Chondrocyte (in vitro differentiated cells): Measurements from ENCODE around the gene ESR1. TPM values are rescaled to one million over a fixed set of nuclear protein-coding genes. Genes with fewer than 3 reads are reported as not detected.

Source experiments
- DNase-seq: peaks from one replicate; pipeline ENCODE4 v3.0.0; 2021; ENCODE audit warnings: mixed read lengths, low spot score
- H3K27ac Mint-ChIP-seq: one replicate; pipeline ENCODE4 v1.8.0; 2021; ENCODE audit warnings: mild to moderate bottlenecking, moderate library complexity, mixed read lengths; ENCODE audit not compliant: unreplicated experiment
- H3K27me3 Mint-ChIP-seq: 2 replicates; pipeline ENCODE4 v1.8.0; 2021; ENCODE audit warnings: low read depth, mixed read lengths
- H3K36me3 Mint-ChIP-seq: 2 replicates; pipeline ENCODE4 v1.8.0; 2021; ENCODE audit warnings: low read depth, mixed read lengths
- H3K4me1 Mint-ChIP-seq: 2 replicates; pipeline ENCODE4 v1.8.0; 2021; ENCODE audit warnings: low read depth, mild to moderate bottlenecking, mixed read lengths
- H3K4me3 Mint-ChIP-seq: one replicate; pipeline ENCODE4 v1.8.0; 2021; ENCODE audit warnings: mild to moderate bottlenecking, moderate library complexity, mixed read lengths; ENCODE audit not compliant: unreplicated experiment
- H3K9me3 Mint-ChIP-seq: 2 replicates; pipeline ENCODE4 v1.8.0; 2021; ENCODE audit warnings: low read depth, mixed read lengths
- total RNA-seq: library from RNA; stranded (reverse); gene quantifications from 3 replicates; pipeline ENCODE4 v1.2.1, GENCODE V29; 2021
- TF ChIP-seq, protein P1 (sequence below): fragments of 200-600 bp; sonication (generic); IDR thresholded peaks from 2 replicates; pipeline ENCODE4 v1.5.0; 2021; ENCODE audit warnings: antibody characterized with exemption, mild to moderate bottlenecking, moderate library complexity

ESR1 gene
- total RNA-seq, 1 donor from 2014 or later, result not detected

DNA sequence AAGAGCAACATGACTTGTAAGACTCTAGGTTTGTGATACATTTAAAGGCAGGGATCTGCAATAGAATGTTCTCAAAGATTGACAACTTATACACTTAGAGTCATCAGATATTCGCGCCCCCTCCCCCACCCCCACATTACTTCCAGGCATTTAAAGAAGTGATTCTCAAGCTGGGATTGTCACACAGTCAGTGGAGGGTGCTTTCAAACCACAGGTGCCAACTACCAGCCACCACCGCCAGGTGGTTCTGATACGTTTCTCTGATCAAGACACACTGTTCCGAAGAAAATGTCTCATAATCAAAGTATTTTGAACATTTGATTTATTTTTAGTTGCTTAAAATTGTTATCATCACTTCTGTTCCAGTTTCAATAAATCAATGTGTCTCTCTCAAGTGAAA lies 357.5 kb downstream of the ESR1 start:
- no peaks in the 10 kb centered on the region for H3K9me3 Mint-ChIP-seq
- H3K4me3 Mint-ChIP-seq, result no peak overlapping the region
- H3K27ac Mint-ChIP-seq, result no peak overlapping the region
- no peaks in the 10 kb centered on the region for H3K27me3 Mint-ChIP-seq
- H3K4me1 Mint-ChIP-seq, result peaks cover 22% of the 10 kb centered on the region
- TF ChIP-seq, protein P1, sequence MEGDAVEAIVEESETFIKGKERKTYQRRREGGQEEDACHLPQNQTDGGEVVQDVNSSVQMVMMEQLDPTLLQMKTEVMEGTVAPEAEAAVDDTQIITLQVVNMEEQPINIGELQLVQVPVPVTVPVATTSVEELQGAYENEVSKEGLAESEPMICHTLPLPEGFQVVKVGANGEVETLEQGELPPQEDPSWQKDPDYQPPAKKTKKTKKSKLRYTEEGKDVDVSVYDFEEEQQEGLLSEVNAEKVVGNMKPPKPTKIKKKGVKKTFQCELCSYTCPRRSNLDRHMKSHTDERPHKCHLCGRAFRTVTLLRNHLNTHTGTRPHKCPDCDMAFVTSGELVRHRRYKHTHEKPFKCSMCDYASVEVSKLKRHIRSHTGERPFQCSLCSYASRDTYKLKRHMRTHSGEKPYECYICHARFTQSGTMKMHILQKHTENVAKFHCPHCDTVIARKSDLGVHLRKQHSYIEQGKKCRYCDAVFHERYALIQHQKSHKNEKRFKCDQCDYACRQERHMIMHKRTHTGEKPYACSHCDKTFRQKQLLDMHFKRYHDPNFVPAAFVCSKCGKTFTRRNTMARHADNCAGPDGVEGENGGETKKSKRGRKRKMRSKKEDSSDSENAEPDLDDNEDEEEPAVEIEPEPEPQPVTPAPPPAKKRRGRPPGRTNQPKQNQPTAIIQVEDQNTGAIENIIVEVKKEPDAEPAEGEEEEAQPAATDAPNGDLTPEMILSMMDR, result no peak
- H3K36me3 Mint-ChIP-seq, result peaks cover 29% of the 10 kb centered on the region
- DNase-seq, result no peak

DNA sequence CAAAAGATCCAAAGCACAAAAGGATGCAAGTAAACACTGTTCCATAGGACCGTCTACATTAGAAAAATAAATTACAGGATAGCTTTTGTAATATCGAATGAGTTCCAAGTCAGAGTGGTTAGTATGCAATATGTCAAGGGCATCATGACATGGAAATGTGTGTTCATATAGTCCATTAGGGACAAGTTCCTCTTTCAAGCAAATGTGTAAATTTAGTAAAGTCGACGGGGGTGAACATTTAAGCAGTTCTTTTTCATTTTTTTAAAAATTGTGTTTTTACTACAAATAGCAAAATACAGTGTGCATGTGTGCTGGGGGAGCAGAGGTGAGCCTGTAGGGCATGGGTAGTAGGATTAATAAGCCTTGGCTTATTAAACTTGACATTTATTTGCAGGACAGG lies 359.0 kb downstream of the ESR1 start:
- TF ChIP-seq, protein P1, result no peak
- Mint-ChIP-seq H3K4me1 (peaks cover 19% of the 10 kb centered on the region), H3K36me3 (peaks cover 32% of the 10 kb centered on the region), H3K27ac (no peak overlapping the region), H3K27me3 (no peaks in the 10 kb centered on the region), H3K4me3 (no peak overlapping the region), H3K9me3 (no peaks in the 10 kb centered on the region)
- DNase-seq, result no peak

DNA sequence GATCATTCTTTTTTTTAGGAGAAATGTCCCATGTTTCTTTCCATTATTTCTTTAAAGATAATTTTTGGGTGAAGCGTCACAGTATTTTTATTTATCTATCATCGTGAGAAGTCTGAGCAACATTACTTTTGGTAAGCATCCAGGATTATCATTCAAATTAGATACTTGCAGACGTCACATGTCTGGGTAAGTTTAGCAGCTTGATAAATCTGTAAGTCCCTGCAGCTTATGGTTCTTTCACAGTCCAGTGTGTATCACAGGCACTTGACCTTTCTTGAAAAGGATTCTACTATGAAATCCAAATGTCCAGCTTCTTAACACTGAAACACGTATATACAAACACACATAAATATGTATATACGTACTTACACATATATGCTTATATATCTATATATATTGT lies 359.4 kb downstream of the ESR1 start:
- H3K4me1 Mint-ChIP-seq, result peaks cover 15% of the 10 kb centered on the region
- H3K9me3 Mint-ChIP-seq, result no peaks in the 10 kb centered on the region
- no peak for DNase-seq
- H3K27me3 Mint-ChIP-seq, result no peaks in the 10 kb centered on the region
- H3K36me3 Mint-ChIP-seq, result peaks cover 32% of the 10 kb centered on the region
- H3K4me3 Mint-ChIP-seq, result no peak overlapping the region
- TF ChIP-seq, protein P1, result no peak
- H3K27ac Mint-ChIP-seq, result no peak overlapping the region

DNA sequence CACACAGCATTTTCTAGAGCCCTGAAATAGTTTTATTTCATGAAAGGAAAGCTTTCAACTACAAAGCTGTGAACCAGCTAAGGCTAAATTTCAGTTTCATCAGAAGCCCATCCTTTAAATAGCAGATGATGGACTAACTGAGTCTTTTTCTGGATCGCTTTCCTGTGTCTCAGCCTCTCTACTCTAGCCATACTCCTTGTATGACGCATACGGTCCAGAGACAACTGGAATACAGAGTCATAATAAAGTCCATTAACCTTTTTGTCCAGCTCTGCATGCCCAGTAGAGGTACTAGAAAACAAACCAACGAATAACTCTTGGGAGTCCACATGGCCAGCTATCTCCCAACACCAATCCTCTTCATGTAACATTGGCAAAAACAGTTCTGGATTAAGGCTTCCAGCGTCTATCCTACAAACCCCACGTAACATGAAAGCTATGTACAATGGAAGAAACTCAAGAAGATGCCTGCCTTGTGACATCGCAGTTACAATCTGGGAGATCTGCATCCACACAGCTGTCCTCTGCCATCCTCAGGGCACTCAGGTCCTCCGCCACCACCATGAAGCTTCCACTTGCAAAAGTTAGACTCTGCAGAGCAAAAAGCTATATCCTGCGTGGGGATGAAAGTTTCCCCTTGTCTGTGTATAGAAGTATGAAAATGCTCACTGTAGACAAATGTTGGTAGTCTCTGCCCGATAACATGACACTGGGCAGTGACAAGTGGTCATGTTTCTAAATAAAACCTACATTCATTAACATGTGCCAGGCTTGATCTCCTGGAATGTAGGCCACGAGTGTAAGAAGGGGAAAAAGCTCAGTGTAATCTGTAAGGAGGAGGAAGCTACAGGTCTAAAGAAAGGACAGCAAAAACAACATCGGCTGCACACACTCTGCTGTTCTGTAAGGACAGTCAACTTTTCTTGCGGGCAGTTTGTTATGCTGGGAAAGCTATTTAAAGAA lies 360.4 kb downstream of the ESR1 start:
- TF ChIP-seq, protein P1, result no peak
- no peaks in the 10 kb centered on the region for H3K9me3 Mint-ChIP-seq
- peak overlapping the region; percentile 8 for H3K27ac Mint-ChIP-seq
- no peak for DNase-seq
- peaks cover 28% of the 10 kb centered on the region for H3K36me3 Mint-ChIP-seq
- H3K27me3 Mint-ChIP-seq, result no peaks in the 10 kb centered on the region
- no peak overlapping the region for H3K4me3 Mint-ChIP-seq
- peaks cover 10% of the 10 kb centered on the region for H3K4me1 Mint-ChIP-seq

DNA sequence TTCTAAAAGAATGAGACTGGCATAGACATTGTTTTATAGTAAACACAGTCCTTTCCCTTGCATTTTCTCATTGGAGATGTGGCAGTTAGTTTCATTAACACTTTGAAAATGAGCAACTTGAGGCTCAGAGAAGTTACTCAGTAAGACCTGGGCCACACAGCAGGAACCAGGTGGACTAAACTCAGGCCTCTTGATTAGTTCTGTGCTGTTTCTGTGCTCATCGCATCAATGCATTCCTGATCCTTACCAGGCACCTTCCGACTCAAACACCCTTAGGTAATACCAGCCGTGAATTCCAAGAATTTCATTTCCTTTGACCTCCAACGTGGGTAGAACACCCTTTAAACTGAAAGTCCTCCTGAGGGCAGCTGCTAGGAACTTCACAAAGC lies 362.8 kb downstream of the ESR1 start:
- no peak overlapping the region for H3K27ac Mint-ChIP-seq
- no peaks in the 10 kb centered on the region for H3K27me3 Mint-ChIP-seq
- peaks cover 31% of the 10 kb centered on the region for H3K36me3 Mint-ChIP-seq
- TF ChIP-seq, protein P1, result no peak
- H3K4me3 Mint-ChIP-seq, result no peak overlapping the region
- H3K9me3 Mint-ChIP-seq, result no peaks in the 10 kb centered on the region
- H3K4me1 Mint-ChIP-seq, result peaks cover 10% of the 10 kb centered on the region
- DNase-seq, result no peak
